CD4-positive, alpha-beta T cell (primary cell): ENCODE data around the gene SLAMF7. TPM values are rescaled to one million over a fixed set of nuclear protein-coding genes. Genes with fewer than 3 reads are reported as not detected.
A peak's percentile ranks its signal among the peaks of the same experiment; 100 is the strongest.
"Not testable (repeated sequence)": the region's sequence is repeated elsewhere in the genome, so short reads cannot be mapped to it uniquely, and the experiment has no call there.

Experiments used
- ATAC-seq: fragments of 200-7000 bp; cut with Tn5 transposase; one replicate; pipeline ENCODE4 v1.10.0; 2022; ENCODE audit warnings: mild to moderate bottlenecking; ENCODE audit not compliant: poor library complexity
- CTCF ChIA-PET: fragments of 350-600 bp; sonication (Branson Sonifier 250); formaldehyde crosslinking; loops from one replicate; lab custom pipeline; 2021; ENCODE audit warnings: antibody characterized with exemption, inconsistent platforms; lab: Charles Lee
- POLR2A ChIA-PET: fragments of 350-600 bp; sonication (Branson Sonifier 250); formaldehyde crosslinking; loops from one replicate; lab custom pipeline; 2021; ENCODE audit warnings: antibody characterized with exemption, inconsistent platforms; lab: Charles Lee
- DNase-seq, 14 experiments: peaks; one replicate each; pipeline ENCODE4 v3.0.0-alpha.2; 2013 to 2020; ENCODE audit warnings: mixed read lengths in 2 of 14
- H3K27ac ChIP-seq, 2 donors: one replicate each; pipeline versions ENCODE4 v1.5.1 to v1.7.0; 2013; ENCODE audit warnings: low read length in 2 of 2, low read depth in 1 of 2, mild to moderate bottlenecking in 1 of 2
- H3K27me3 ChIP-seq, 2 experiments: 1 replicate in 1 of 2; 2 replicates in 1 of 2; pipeline versions ENCODE4 v1.6.1 to v1.7.0; 2013; ENCODE audit warnings: low read length in 2 of 2, control low read depth in 1 of 2, mild to moderate bottlenecking in 1 of 2, moderate library complexity in 1 of 2; ENCODE audit not compliant: insufficient read depth in 2 of 2, control insufficient read depth in 1 of 2
- H3K36me3 ChIP-seq: one replicate; pipeline ENCODE4 v1.6.1; 2013; ENCODE audit warnings: low read length, control low read depth; ENCODE audit not compliant: insufficient read depth
- H3K4me1 ChIP-seq: one replicate; pipeline ENCODE4 v1.6.1; 2013; ENCODE audit warnings: low read length, control low read depth; ENCODE audit not compliant: insufficient read depth
- H3K4me3 ChIP-seq: one replicate; pipeline ENCODE4 v1.5.1; 2013; ENCODE audit warnings: mild to moderate bottlenecking, low read length, moderate library complexity
- H3K9me3 ChIP-seq, 2 experiments: 1 replicate in 1 of 2; 2 replicates in 1 of 2; pipeline versions ENCODE4 v1.6.1 to v1.7.0; 2013; ENCODE audit warnings: low read length in 2 of 2, mild to moderate bottlenecking in 2 of 2, control low read depth in 1 of 2, moderate library complexity in 1 of 2; ENCODE audit not compliant: control insufficient read depth in 1 of 2, insufficient read depth in 1 of 2
- H3K27ac Mint-ChIP-seq: one replicate; pipeline ENCODE4 v1.8.0; 2020; ENCODE audit warnings: mixed read lengths
- H3K27me3 Mint-ChIP-seq: one replicate; pipeline ENCODE4 v1.8.0; 2021; ENCODE audit warnings: mixed read lengths
- H3K36me3 Mint-ChIP-seq: one replicate; pipeline ENCODE4 v1.8.0; 2021; ENCODE audit warnings: low read depth, mixed read lengths
- H3K4me1 Mint-ChIP-seq: one replicate; pipeline ENCODE4 v1.8.0; 2021; ENCODE audit warnings: low read depth, mixed read lengths
- H3K4me3 Mint-ChIP-seq: one replicate; pipeline ENCODE4 v1.8.0; 2020; ENCODE audit warnings: mild to moderate bottlenecking, mixed read lengths
- H3K9me3 Mint-ChIP-seq: one replicate; pipeline ENCODE4 v1.8.0; 2020; ENCODE audit warnings: mixed read lengths
- CTCF ChIP-seq: fragments of 200-600 bp; IDR thresholded peaks from one replicate; pipeline ENCODE4 v1.8.0; 2022; ENCODE audit warnings: antibody characterized with exemption, mild to moderate bottlenecking
- intact Hi-C, 2 experiments: fragments of 100-400 bp; cut with DNase I in 1 of 2; cut with micrococcal nuclease in 1 of 2; formaldehyde crosslinking; loops; one replicate each; pipeline versions ENCODE4 v1.15.1 to v1.9.0; 2023 to 2025; cut with DNase I, micrococcal nuclease
- total RNA-seq, 174 experiments: library from RNA in 2 of 174; stranded (reverse) in 2 of 174; gene quantifications; one replicate each; pipeline ENCODE4 v1.2.3 and lab custom pipeline; 2021 to 2026

SLAMF7 gene
- total RNA-seq, 2 experiments from 2014 or later: 0.69 to 0.78 TPM

- Mint-ChIP-seq H3K27me3 (no peaks in the 10 kb centered on the region), H3K9me3 (no peaks in the 10 kb centered on the region), H3K36me3 (peaks cover 67% of the 10 kb centered on the region), H3K4me1 (peaks cover 18% of the 10 kb centered on the region), H3K27ac (no peak overlapping the region), H3K4me3 (no peak overlapping the region)
- POLR2A ChIA-PET: interaction anchor here (0.7 to 5.4 kb wide), 4 partner anchors 9 to 75 kb away, joined by 3 to 49 read pairs (median 3); no protein-coding TSS in a partner anchor
- ATAC-seq: no peak
- CTCF ChIA-PET: interaction anchor here (1.0 to 1.3 kb wide), 3 partner anchors 12 to 29 kb away, joined by 3 read pairs; no protein-coding TSS in a partner anchor
- H3K36me3 ChIP-seq: peaks cover 47% of the 10 kb centered on the region
- intact Hi-C loops: no loop called here
- peaks cover 78% of the 10 kb centered on the region for H3K4me1 ChIP-seq
- peak overlapping the region in 1 of 2 donors; percentile 10 for H3K27ac ChIP-seq
- H3K9me3 ChIP-seq: no peaks in the 10 kb centered on the region
- TF ChIP-seq CTCF: no peak
- no peaks in the 10 kb centered on the region for H3K27me3 ChIP-seq
- peak in 2 of 14 experiments; percentile 57 for DNase-seq
- H3K4me3 ChIP-seq: no peak overlapping the region
These were observed 34.8 kb upstream of the SLAMF7 start for GRCh38 chr1:160704250-160704649.

DNA sequence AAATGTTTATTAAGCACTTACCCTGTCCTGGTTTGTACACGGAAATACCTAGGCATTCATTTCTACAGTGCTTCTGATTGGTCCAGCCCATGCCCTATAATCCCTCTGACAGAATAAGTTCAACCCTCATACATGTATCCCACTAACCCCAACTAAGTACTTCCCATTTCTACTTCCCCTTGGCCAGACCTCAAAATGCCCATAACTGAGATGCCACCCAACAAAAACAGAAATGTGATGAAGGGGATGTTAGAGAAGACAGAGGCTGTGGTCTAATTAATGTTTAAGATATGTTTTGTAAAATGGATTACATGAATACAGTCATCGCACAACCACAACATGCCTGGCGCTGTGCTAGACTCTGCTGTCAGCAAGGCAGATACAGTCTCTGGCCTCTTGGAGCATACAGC, 33.8 kb upstream of the SLAMF7 start:
- CTCF ChIA-PET: interaction anchor here (0.9 to 1.5 kb wide), 4 partner anchors 13 to 24 kb away, joined by 3 to 4 read pairs (median 3); no protein-coding TSS in a partner anchor
- H3K27me3 ChIP-seq, H3K27ac Mint-ChIP-seq, H3K4me3 ChIP-seq, H3K9me3 ChIP-seq, H3K9me3 Mint-ChIP-seq, H3K27me3 Mint-ChIP-seq, H3K4me1 Mint-ChIP-seq: not testable (repeated sequence)
- Histone ChIP-seq H3K36me3 (peaks cover 46% of the 10 kb centered on the region), H3K27ac (peak overlapping the region; percentile 10 to 26), H3K4me1 (peaks cover 81% of the 10 kb centered on the region)
- peak in 4 of 14 experiments; percentile 16 to 49 (median 24) for DNase-seq
- POLR2A ChIA-PET: interaction anchor here (0.7 to 5.4 kb wide), 2 partner anchors 22 to 54 kb away, joined by 3 to 49 read pairs; no protein-coding TSS in a partner anchor
- peak overlapping the region; percentile 83 for H3K4me3 Mint-ChIP-seq
- H3K36me3 Mint-ChIP-seq: peaks cover 60% of the 10 kb centered on the region
- ATAC-seq: peak; percentile 35
- intact Hi-C loops: loop anchor here (5.0 kb wide), 2 partner anchors 68 to 78 kb away; no protein-coding TSS in a partner anchor

GRCh38 chr1:160705742-160706141, 33.3 kb upstream of the SLAMF7 start:
- ChIA-PET CTCF (interaction anchor here (0.9 to 2.1 kb wide), 4 partner anchors 21 to 43 kb away, joined by 3 to 6 read pairs (median 4); no protein-coding TSS in a partner anchor), POLR2A (interaction anchor here (0.6 to 5.4 kb wide), 2 partner anchors 9 to 22 kb away, joined by 3 to 49 read pairs; no protein-coding TSS in a partner anchor)
- peak in 2 of 14 experiments; percentile 21 to 39 for DNase-seq
- Histone ChIP-seq H3K4me3 (peak overlapping the region; percentile 73), H3K27ac (peak overlapping the region; percentile 9 to 26), H3K9me3 (no peaks in the 10 kb centered on the region), H3K4me1 (peaks cover 77% of the 10 kb centered on the region), H3K27me3 (no peaks in the 10 kb centered on the region), H3K36me3 (peaks cover 46% of the 10 kb centered on the region)
- peak overlapping the region; percentile 83 for H3K4me3 Mint-ChIP-seq
- intact Hi-C loops: loop anchor here (5.0 kb wide), 2 partner anchors 68 to 78 kb away; no protein-coding TSS in a partner anchor
- H3K27me3 Mint-ChIP-seq: no peaks in the 10 kb centered on the region
- H3K27ac Mint-ChIP-seq: no peak overlapping the region
- H3K36me3 Mint-ChIP-seq: peaks cover 58% of the 10 kb centered on the region
- H3K9me3 Mint-ChIP-seq: no peaks in the 10 kb centered on the region
- peak; percentile 38 for ATAC-seq
- peaks cover 3% of the 10 kb centered on the region for H3K4me1 Mint-ChIP-seq
- no peak for TF ChIP-seq CTCF
